Measurements from ENCODE around the gene C2CD3.

Gene C2CD3

DNA sequence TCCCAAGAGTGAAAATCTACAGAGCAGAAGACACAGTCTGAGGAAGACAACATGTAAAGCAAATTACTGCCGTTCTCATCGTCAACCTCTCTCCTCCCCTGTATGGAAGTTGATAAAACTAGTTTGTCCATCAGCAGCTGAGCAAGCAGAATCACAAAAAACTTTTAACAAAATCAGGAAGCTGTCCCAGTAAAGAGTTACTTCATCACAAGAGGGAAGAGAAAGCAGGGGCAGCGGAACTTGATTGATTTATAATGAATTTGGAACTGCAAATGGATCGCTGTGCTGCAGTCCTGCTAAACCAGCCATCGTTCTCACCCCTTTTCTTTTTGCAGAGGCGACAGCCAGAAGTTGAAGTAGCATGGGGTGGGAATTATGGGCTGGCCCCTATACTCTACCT is 148.3 kb downstream of the C2CD3 start:
- TF ChIP-seq, protein P1, sequence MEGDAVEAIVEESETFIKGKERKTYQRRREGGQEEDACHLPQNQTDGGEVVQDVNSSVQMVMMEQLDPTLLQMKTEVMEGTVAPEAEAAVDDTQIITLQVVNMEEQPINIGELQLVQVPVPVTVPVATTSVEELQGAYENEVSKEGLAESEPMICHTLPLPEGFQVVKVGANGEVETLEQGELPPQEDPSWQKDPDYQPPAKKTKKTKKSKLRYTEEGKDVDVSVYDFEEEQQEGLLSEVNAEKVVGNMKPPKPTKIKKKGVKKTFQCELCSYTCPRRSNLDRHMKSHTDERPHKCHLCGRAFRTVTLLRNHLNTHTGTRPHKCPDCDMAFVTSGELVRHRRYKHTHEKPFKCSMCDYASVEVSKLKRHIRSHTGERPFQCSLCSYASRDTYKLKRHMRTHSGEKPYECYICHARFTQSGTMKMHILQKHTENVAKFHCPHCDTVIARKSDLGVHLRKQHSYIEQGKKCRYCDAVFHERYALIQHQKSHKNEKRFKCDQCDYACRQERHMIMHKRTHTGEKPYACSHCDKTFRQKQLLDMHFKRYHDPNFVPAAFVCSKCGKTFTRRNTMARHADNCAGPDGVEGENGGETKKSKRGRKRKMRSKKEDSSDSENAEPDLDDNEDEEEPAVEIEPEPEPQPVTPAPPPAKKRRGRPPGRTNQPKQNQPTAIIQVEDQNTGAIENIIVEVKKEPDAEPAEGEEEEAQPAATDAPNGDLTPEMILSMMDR (IDR thresholded peaks at IDR 0.05; ENCODE audit: low read depth, low read length): no peak
- no peak overlapping the region for H3K4me3 ChIP-seq (ENCODE audit: low read depth, low read length)

DNA sequence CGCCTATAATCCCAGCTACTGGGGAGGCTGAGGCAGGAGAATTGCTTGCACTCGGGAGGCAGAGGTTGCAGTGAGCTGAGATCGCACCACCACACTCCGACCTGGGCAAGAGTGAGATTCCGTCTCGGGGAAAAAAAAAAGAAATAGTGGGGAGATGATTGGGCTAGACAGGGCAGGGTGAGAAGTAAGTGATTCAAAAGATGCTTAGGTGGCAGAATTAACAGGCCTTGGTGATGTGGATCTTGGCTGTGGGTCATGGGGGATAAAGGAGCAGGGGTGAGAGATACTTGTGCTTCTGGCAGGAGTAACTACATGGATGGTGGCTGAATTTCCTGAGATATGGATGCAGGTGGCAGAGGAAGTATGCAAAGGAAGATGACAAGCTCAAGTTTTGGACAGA is 148.8 kb downstream of the C2CD3 start:
- no peak overlapping the region for H3K4me3 ChIP-seq (ENCODE audit: low read depth, low read length)
- TF ChIP-seq, protein P1 (IDR thresholded peaks at IDR 0.05; ENCODE audit: low read depth, low read length): no peak

DNA sequence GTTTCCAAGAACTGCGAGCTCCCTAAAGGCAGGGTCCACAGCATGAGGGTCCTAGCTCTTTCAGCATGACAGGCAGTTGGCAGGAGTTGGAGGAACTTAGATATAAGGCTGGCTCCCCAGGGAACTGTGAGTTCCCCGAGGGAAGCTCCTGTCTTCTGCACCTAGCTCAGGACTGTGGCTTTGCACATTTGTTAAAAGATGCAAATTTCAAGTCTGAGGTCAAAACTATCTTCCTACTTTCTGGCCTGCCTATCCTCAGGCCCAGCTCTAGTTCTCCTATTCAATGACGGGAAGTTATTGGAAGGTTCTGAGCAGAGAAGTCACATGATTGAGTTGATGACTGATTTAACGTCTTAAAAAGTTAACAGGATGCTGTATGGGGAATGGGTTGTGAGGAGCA is 150.3 kb downstream of the C2CD3 start:
- no peak overlapping the region for H3K4me3 ChIP-seq (ENCODE audit: low read depth, low read length)
- TF ChIP-seq, protein P1 (IDR thresholded peaks at IDR 0.05; ENCODE audit: low read depth, low read length): no peak

DNA sequence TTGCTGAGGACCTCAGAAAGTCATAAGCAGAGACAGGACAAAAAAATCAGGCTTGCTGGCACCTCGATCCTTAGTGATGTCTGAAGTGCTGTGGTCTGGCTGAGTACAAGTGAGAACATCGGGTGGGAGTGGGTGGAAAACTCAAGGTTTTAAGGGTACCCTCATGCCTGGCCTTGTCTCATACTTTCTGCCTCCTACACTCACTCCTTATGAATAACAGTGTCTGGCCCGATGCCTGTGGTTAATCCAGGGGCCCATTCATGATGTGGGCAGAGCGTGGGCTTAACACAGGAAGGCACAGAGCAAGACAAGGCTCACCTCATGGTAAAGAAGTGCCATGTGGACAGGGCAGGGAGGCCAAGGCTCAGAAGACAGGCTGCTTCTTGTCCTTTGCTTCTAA is 150.9 kb downstream of the C2CD3 start:
- TF ChIP-seq, protein P1 (IDR thresholded peaks at IDR 0.05; ENCODE audit: low read depth, low read length): no peak
- no peak overlapping the region for H3K4me3 ChIP-seq (ENCODE audit: low read depth, low read length)

DNA sequence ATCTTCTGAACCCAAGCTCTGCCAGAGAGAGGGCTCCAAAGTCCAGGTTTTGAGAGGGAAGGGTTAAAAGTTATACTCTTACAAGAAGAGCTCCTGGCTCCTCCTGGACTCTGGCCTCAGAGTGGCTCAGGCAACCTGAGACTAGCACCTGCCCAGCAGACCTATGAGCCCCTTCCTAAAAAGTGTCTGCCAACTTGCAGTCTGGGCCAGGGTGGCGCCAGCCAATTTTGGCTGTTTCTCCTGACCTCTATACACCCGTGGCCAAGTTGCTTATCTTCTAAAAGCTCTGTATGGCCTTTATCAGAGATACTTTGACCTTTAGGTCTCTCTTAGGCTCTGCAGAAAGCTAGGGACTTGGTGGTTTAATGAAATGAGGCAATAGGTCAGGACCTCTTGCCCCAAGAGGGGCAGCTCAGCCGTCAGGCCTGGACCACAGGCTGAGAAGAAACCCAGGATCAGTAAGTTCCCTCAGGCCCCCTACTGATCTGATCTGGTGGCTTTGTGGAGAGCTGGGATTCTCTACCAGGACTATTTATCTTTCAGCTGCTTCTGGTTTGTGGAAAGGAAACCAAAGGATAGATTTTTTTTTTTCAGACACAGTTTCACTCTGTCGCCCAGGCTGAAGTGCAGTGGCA is 151.6 kb downstream of the C2CD3 start:
- TF ChIP-seq, protein P1 (IDR thresholded peaks at IDR 0.05; ENCODE audit: low read depth, low read length): no peak
- no peak overlapping the region for H3K4me3 ChIP-seq (ENCODE audit: low read depth, low read length)

DNA sequence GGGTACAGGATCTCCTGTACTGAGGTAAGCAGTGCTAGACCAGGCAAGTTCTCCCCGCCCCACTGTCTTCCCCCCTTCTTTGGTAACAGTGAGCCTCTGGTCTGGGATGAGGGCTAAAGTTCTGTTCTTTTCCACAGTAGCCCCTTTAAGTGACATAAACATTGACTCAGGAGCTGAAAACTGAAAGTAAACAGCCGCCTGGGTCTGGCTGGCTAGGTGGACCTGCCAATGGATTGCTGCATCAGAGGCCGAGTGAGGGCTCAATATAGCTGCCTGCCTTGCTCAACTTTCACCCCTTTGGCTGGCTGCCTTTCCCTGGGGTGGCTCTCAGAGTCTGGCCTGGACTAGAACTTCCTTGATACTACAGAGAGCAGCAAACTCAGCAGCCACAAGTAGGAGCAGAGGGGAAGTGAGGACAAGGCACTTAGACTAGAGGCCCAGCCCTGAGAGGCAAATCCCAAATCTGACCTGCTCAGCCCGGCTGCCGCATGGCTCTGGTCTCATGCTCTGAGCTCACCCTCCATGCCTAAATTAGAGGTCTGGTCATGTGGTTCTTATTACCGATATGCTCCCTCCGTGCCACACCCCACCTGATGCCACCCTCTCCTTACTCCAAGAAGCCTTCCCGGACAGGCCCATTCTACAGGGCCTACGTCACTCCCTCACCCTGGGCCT is 152.3 kb downstream of the C2CD3 start:
- TF ChIP-seq, protein P1 (IDR thresholded peaks at IDR 0.05; ENCODE audit: low read depth, low read length): no peak
- H3K4me3 ChIP-seq (ENCODE audit: low read depth, low read length): no peak overlapping the region

DNA sequence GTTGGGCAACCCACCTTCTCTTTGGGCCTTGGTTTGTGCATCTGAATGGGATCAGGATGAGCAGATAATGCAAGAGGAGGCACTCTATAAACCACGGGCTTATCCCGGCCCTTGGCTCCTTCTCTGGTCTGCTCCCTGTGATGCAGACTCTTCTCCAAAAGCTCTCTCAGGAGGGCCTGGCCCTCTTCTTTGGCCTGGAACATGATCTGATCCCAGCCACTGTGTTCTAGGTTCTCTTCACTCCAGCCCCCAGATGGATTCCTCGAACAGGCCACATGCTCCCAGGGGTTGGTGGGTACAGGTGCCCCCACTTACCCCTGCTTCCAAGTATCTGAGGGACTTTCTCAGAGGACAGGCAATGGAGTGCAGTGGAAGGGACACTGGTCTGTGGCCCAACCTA is 153.2 kb downstream of the C2CD3 start:
- no peak overlapping the region for H3K4me3 ChIP-seq (ENCODE audit: low read depth, low read length)
- TF ChIP-seq, protein P1 (IDR thresholded peaks at IDR 0.05; ENCODE audit: low read depth, low read length): no peak

Data from WI38 (cell line).